GM21423 (cell line): ENCODE results near the gene INO80B.
"Not testable (repeated sequence)": the region's sequence is repeated elsewhere in the genome, so short reads cannot be mapped to it uniquely, and the experiment has no call there.

ENCODE experiments used
- ATAC-seq: cut with Tn5 transposase; IDR thresholded peaks from one replicate; pipeline ENCODE4 v1.9.1; 2021; ENCODE audit warnings: mild to moderate bottlenecking, moderate library complexity; ENCODE audit not compliant: unreplicated experiment

INO80B gene

DNA sequence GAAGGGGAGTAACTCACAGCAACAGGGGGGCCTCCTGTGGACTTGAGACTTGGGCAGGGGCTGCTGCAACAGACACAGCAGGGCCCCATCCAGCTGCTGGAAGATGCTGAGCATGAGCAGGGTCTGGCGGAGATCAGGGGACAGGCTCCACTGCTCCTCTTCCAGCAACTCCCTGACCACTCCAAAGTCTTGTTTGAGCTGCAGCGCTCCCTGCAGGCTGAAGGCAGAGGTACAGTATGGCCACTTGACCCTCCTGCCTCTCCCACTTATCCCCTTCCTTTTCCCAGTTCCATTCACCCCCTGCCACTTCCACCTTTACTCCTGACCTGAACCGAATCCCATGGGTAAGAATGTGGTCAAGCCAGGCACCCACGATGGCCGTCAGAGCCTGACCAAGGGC is 20.0 kb downstream of the INO80B start:
- no peak for ATAC-seq

DNA sequence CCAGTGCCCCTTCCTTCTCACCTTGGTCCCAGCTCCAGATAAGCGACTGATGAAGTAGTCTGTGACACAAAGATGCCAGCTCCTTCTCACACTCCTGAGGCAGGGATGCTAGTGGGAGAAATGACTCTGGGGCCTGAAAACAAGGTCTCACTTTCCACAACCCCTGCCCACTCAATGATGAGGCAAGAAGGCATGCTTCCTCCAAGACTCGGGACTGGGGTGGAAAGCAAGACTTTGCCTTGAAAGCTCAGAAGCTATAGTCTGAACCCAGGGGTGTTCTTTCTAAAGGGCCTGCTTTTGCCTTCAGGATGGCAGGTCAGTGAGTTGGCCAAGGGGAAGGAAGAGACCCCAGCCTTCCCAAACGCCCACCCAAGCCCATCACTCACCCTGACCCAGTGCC is 26.5 kb downstream of the INO80B start:
- no peak for ATAC-seq

DNA sequence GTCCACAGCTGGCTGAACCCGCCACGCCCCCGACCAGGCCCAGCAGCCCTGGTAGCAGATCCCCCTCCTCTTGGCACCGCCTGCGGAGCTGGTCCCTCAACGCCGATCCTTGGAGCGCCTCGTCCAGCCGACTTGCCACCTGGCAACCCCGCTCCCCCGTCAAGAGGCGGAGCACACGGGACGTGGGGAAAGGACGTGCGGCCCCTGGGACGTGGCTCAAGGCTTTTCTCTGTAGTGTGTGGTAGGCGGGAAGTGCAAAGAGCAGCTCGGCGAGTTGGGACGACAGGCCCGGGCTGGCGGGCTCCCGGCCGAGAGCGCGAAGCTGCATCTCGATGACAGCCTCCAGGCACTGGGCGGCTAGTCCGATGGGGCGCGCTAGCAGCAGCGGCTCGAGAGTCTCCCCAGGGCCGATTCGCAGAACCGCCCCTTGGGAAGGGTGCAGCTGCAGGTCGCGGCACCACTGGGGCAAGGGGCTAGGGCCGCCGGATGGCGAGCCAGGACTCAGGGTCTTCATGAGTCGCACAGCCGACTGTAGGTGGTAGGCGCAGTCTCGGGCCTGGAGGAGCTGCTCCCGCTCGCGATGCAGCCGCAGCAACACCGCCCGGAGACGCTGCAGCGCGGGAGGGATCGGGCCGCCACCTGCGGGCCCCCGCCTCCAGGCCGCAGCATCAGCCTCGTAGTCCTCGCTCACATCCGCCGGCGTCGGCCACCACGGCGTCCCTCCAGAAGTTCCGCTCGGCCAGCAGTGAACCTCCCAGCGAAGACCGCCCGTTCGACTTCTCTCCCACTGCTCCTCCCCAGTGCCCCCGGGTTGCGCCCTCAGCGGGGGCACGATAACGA is 27.3 kb downstream of the INO80B start:
- peak; percentile 35 for ATAC-seq

DNA sequence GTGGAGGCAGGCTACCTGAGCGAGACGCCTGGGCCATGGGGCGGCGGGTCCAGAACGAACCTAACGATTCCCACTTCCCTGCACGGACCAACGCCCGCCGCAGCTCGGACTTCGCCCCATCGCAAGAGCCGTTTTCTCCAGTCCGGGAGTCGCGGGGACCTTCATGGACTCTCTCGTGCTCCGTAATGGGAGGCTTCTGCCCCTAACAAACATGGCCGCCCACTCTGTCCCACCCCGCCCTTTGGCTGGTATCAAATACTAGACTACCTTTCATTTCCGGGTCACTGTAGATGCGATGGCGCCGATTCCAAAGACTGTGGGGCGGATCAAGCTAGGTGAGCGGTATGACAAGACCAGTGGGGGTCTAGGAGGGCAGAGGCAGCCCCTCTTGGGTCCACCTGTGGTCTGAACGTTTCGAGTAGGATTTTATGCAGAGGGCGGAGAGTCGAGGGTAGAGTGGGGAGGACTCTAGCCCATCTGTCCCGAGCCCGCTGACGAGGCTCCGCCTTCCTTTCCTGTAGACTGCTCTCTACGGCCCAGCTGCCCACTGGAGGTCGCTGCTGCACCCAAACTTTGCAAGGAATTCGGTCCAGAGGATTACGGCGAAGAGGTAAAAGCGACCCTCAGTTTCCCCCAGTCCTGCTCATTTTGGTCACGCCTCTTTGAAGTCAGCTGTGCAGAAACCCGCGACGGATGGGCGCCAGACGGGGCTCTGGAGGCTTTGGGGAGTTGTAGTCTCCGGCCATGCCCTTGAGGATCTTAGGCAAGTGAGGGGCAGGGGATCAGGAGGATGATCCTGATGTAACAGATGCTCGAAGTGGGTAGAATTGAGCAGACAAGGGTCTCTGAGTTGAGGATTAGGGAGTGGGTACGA is 28.2 kb downstream of the INO80B start, which contains the start of the genes CCDC142 and TTC31:
Gene CCDC142, minus strand, starts transcription at position 198 of the 874 bp plus-strand sequence. Its CDS starts 161 bp downstream, at position 37.
Gene TTC31, plus strand, starts transcription at position 281 of the 874 bp plus-strand sequence. Its CDS starts 15 bp downstream, at position 296.
- peak; percentile 93 for ATAC-seq

- ATAC-seq, result not testable (repeated sequence)
Observed at GRCh38 chr2:74483675-74484164, 28.8 kb downstream of the INO80B start.

- no peak for ATAC-seq
Observed at GRCh38 chr2:74486141-74486540, 31.3 kb downstream of the INO80B start.

- ATAC-seq, result no peak
Observed at GRCh38 chr2:74488643-74489481, 34.0 kb downstream of the INO80B start.

GRCh38 chr2:74489906-74490305 is 35.0 kb downstream of the INO80B start:
- no peak for ATAC-seq

- no peak for ATAC-seq
Observed at GRCh38 chr2:74491648-74492544, 37.0 kb downstream of the INO80B start.

DNA sequence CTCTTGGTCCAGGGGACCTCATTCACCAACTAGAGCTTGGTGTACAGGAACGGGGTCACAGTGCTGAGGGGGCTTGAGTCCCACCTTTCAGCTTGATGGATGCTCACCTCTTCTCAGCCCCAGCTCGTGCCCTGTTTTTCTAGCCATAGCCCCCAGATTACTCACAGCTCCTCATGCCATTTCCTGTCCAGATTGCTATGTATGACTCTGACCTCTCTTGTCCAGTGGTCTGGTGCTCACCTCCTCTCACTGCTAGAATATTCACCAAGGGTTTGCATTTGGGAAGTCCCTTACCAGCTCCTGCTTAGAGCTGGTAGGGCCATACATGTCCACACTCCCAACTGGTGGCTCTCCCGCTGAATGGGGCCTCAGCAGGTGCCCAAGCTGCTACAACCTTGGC is 38.7 kb downstream of the INO80B start:
- no peak for ATAC-seq

- no peak for ATAC-seq
Observed at GRCh38 chr2:74495440-74495839, 40.6 kb downstream of the INO80B start.

DNA sequence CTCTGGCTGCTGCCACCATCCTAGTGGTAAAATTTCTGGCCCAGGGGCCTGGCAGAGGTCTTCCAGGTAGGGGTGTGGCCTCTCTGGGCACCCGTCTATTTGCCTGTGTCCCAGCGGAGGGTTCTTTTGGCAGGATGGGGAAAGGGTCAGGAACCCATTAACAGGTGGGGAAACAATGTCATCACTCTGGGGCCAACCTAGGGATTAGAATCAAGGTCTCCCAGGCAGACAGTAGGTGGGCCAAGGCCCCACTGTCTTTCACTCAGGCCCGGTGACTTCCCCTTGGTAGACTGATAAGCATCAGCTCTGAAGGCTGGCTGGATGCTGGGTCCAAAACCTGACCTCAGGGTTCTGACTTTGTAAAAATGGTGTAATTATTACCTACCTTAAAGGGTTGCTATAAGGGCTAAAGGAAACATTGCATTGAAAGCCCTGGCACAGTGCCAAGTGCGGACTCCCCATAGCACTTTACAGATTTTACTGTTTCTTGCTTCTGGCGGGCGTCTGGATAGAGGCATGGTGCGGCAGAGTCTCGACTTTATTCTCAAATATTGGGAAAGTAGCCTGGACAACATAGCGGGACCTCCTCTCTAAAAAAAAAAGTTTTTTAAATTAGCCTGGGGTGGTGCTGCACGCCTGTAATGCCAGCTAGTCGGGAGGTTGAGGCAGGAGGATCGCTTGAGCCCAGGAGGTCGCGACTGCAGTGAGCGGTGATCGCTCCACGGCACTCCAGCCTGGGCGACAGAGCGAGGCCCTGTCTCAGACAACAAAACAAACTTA is 42.3 kb downstream of the INO80B start:
- ATAC-seq, result no peak

DNA sequence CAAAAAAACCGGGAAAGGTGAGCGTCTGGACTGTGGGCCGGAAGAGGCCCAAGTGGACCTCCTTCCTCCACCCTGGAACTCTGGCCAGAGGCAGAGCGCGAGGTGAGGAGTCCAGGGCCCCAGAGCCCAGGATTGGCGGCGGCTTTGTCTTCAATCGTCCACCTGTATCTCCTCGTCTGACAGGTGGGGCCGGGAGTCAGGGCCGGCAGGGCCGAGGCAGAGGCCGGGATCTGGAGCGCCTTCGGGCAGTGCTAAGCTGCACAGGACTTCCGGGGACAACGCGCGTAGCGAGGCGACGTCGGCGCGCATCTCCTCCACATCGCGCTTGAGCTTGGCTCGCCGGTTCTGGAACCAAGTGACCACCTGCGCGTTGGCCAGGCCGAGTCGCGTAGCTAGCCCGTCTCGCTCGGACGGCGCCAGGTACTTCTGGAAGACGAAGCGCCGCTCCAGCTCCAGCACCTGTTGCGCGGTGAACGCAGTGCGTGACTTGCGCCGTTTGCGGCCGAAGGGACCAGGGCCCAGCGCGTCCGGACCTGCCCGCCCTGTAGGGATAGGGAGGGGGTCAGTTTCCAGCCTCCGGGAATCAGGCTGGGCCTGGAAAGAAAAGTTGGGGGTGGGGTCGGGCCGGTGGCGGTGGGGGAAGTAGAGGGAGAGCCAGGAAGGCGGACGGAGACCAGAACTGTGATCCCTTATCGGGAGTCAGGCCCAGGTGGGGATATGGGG is 43.1 kb downstream of the INO80B start:
- no peak for ATAC-seq

GRCh38 chr2:74498500-74499266 is 43.8 kb downstream of the INO80B start:
- ATAC-seq, result no peak

- no peak for ATAC-seq
Observed at GRCh38 chr2:74499267-74499939, 44.5 kb downstream of the INO80B start, which contains the start of gene LBX2. TSS of gene LBX2 (minus strand) at chr2:74499603. CDS start at chr2:74499537, 66 bp downstream.

- no peak for ATAC-seq
Observed at GRCh38 chr2:74499940-74500577, 45.2 kb downstream of the INO80B start.
